HepG2 (cell line): ENCODE measurements around the gene RASGRF1. TPM values are rescaled to one million over a fixed set of nuclear protein-coding genes. Genes with fewer than 3 reads are reported as not detected.

ENCODE experiments used
- ARID4A ChIP-seq: sonication (generic); formaldehyde crosslinking; IDR thresholded peaks from 2 replicates; pipeline ENCODE4 v1.5.0; 2020; ENCODE audit warnings: mild to moderate bottlenecking, missing genetic modification reagents, borderline replicate concordance
- ATF4 ChIP-seq, 2 experiments: fragments of 450-650 bp in 1 of 2; sonication (generic) in 1 of 2; formaldehyde crosslinking; IDR thresholded peaks; 2 replicates each; pipeline versions ENCODE4 v1.5.0 to v1.8.0; 2020 to 2022; ENCODE audit warnings: mild to moderate bottlenecking in 1 of 2, missing genetic modification reagents in 1 of 2
- ATRX ChIP-seq: sonication (generic); formaldehyde crosslinking; IDR thresholded peaks from 2 replicates; pipeline ENCODE4 v1.4.0; 2020; ENCODE audit warnings: missing genetic modification reagents, borderline replicate concordance
- ELF3 ChIP-seq: IDR thresholded peaks from 2 replicates; pipeline ENCODE4 v1.6.1; 2016; ENCODE audit warnings: missing genetic modification reagents, missing compliant biosample characterization
- KLF12 ChIP-seq: sonication (generic); formaldehyde crosslinking; IDR thresholded peaks from 2 replicates; pipeline ENCODE4 v1.4.0; 2020; ENCODE audit warnings: missing genetic modification reagents, borderline replicate concordance
- MAF1 ChIP-seq: sonication (generic); formaldehyde crosslinking; IDR thresholded peaks from 2 replicates; pipeline ENCODE4 v1.5.0; 2020; ENCODE audit warnings: missing genetic modification reagents, borderline replicate concordance
- MAFG ChIP-seq: sonication (generic); formaldehyde crosslinking; IDR thresholded peaks from 2 replicates; pipeline ENCODE4 v1.5.1; 2020; ENCODE audit warnings: mild to moderate bottlenecking, missing genetic modification reagents
- MTERF4 ChIP-seq: sonication (generic); formaldehyde crosslinking; IDR thresholded peaks from 2 replicates; pipeline ENCODE4 v1.8.0; 2023; ENCODE audit warnings: mild to moderate bottlenecking, missing genetic modification reagents
- TARDBP ChIP-seq: sonication (generic); formaldehyde crosslinking; IDR thresholded peaks from 2 replicates; pipeline ENCODE4 v1.8.0; 2022; ENCODE audit warnings: mild to moderate bottlenecking, missing genetic modification reagents
- USF2 ChIP-seq, 2 experiments: sonication (generic) in 1 of 2; formaldehyde crosslinking in 1 of 2; IDR thresholded peaks; 2 replicates each; pipeline versions ENCODE4 v1.5.1 to v1.6.1; 2011 to 2020; ENCODE audit warnings: borderline replicate concordance in 1 of 2, low read depth in 1 of 2, low read length in 1 of 2, mild to moderate bottlenecking in 1 of 2, missing genetic modification reagents in 1 of 2, moderate library complexity in 1 of 2
- ZNF253 ChIP-seq: sonication (generic); formaldehyde crosslinking; IDR thresholded peaks from 2 replicates; pipeline ENCODE4 v1.8.0; 2022; ENCODE audit warnings: mild to moderate bottlenecking, missing genetic modification reagents, borderline replicate concordance
- ZNF343 ChIP-seq: sonication (generic); formaldehyde crosslinking; IDR thresholded peaks from 2 replicates; pipeline ENCODE4 v1.4.0; 2020; ENCODE audit warnings: mild to moderate bottlenecking, missing genetic modification reagents
- ZNF577 ChIP-seq: sonication (generic); formaldehyde crosslinking; IDR thresholded peaks from 2 replicates; pipeline ENCODE4 v1.4.0; 2020; ENCODE audit warnings: mild to moderate bottlenecking, low read depth, missing genetic modification reagents, borderline replicate concordance
- ZNF747 ChIP-seq: sonication (generic); formaldehyde crosslinking; IDR thresholded peaks from 2 replicates; pipeline ENCODE4 v1.8.1; 2023; ENCODE audit warnings: missing genetic modification reagents, mild to moderate bottlenecking, borderline replicate concordance
- ZNF878 ChIP-seq: sonication (generic); formaldehyde crosslinking; IDR thresholded peaks from 2 replicates; pipeline ENCODE4 v1.8.1; 2023; ENCODE audit warnings: mild to moderate bottlenecking, missing genetic modification reagents, moderate library complexity
- ZSCAN20 ChIP-seq: sonication (generic); formaldehyde crosslinking; IDR thresholded peaks from 2 replicates; pipeline ENCODE4 v1.4.0; 2020; ENCODE audit warnings: missing genetic modification reagents, mild to moderate bottlenecking, borderline replicate concordance
- polyA plus RNA-seq, 8 experiments: library from polyadenylated mRNA; depleted of rRNA in 3 of 8; stranded (reverse) in 7 of 8; unstranded in 1 of 8; fragments of >200 nt; fragmentation: Illumina TruSeq in 4 of 8; extraction: Trizol in 4 of 8; gene quantifications; 2 replicates each; pipeline versions ENCODE4 v1.2.1 to v1.2.3, GENCODE V29; 2011 to 2016; ENCODE audit warnings: low read depth in 4 of 8, missing spikeins in 1 of 8, mixed read lengths in 1 of 8; ENCODE audit not compliant: insufficient read depth in 1 of 8
- total RNA-seq, 5 experiments: library from RNA; depleted of rRNA; stranded (reverse); fragments of >200 nt; fragmentation: Illumina TruSeq; extraction: Trizol; gene quantifications; 2 replicates each; pipeline ENCODE4 v1.2.3, GENCODE V29; 2016; ENCODE audit warnings: low read depth in 1 of 5

The RASGRF1 gene
- total and polyA plus RNA-seq, 2 of the 13 experiments (the other 11 are each of a cell fraction or from before 2014, with no cell fraction given): 0.55 to 3.0 TPM

- TF ChIP-seq ARID4A (peak; percentile 88), MAFG (CRISPR knock-in tag) (no peak), MAF1 (CRISPR knock-in tag) (no peak), MTERF4 (no peak), ZNF253 (no peak), ZNF747 (peak; percentile 36; the same call in 1 of the 2 replicates), ZSCAN20 (CRISPR knock-in tag) (peak; percentile 40; the same call in 1 of the 2 replicates), TARDBP (peak; percentile 59; the same call in 1 of the 2 replicates), KLF12 (CRISPR knock-in tag) (no peak), ZNF577 (CRISPR knock-in tag) (0 out of 2 replicates have a peak, but pooled peaks have one; percentile 46), ELF3 (CRISPR knock-in tag) (peak; percentile 45; the same call in 1 of the 2 replicates), ATF4 (CRISPR knock-in tag; IDR thresholded peaks at IDR 0.05) (peak in 1 of 2 experiments; percentile 52; a peak in 2 of 4 replicates), ATRX (no peak), USF2 (IDR thresholded peaks at IDR 0.05; ENCODE audit: low read depth, low read length) (no peak), USF2 (CRISPR knock-in tag; IDR thresholded peaks at IDR 0.05; ENCODE audit: borderline replicate concordance) (no peak; the same call in 1 of the 2 replicates), ZNF878 (CRISPR knock-in tag) (peak; percentile 66; the same call in 1 of the 2 replicates), ZNF343 (CRISPR knock-in tag) (no peak; the same call in 1 of the 2 replicates)
Measured at GRCh38 chr15:78944669-78945407, 145.7 kb downstream of the RASGRF1 start, which contains the start of gene CTSH (continued).
